Neural cell (in vitro differentiated cells): ENCODE measurements around the gene HECTD1.
"Not testable (repeated sequence)": the region's sequence is repeated elsewhere in the genome, so short reads cannot be mapped to it uniquely, and the experiment has no call there.

Experiments used
- CTCF ChIP-seq: fragments of 450-650 bp; IDR thresholded peaks from 2 replicates; pipeline ENCODE4 v1.5.1; 2014; ENCODE audit warnings: antibody characterized with exemption, mild to moderate bottlenecking, moderate library complexity; ENCODE audit not compliant: poor library complexity, severe bottlenecking
- EP300 ChIP-seq: fragments of 450-650 bp; conservative IDR thresholded peaks from 2 replicates; pipeline ENCODE4 v1.6.1; 2014; ENCODE audit warnings: antibody characterized with exemption, mild to moderate bottlenecking, moderate library complexity; ENCODE audit not compliant: poor library complexity, severe bottlenecking
- EZH2 ChIP-seq: fragments of 200-600, 300-800 bp; shearing (Covaris generic), sonication (generic); IDR thresholded peaks from 2 replicates; pipeline ENCODE4 v1.6.1; 2014; ENCODE audit warnings: antibody characterized with exemption, low read length, borderline replicate concordance, mild to moderate bottlenecking; ENCODE audit not compliant: insufficient read depth, poor library complexity, severe bottlenecking
- MXI1 ChIP-seq: fragments of 450-650 bp; conservative IDR thresholded peaks from 2 replicates; pipeline ENCODE4 v1.6.1; 2014; ENCODE audit warnings: antibody characterized with exemption, mild to moderate bottlenecking; ENCODE audit not compliant: poor library complexity, severe bottlenecking
- POLR2AphosphoS5 ChIP-seq: IDR thresholded peaks from 2 replicates; pipeline ENCODE4 v1.6.1; 2012
- RAD21 ChIP-seq: fragments of 450-650 bp; conservative IDR thresholded peaks from 2 replicates; pipeline ENCODE4 v1.6.1; 2014; ENCODE audit warnings: antibody characterized with exemption, mild to moderate bottlenecking, moderate library complexity
- REST ChIP-seq: IDR thresholded peaks from 2 replicates; pipeline ENCODE4 v1.6.1; 2012; ENCODE audit warnings: borderline replicate concordance
- SMC3 ChIP-seq: fragments of 450-650 bp; conservative IDR thresholded peaks from 2 replicates; pipeline ENCODE4 v1.6.1; 2014; ENCODE audit warnings: antibody characterized with exemption, mild to moderate bottlenecking, moderate library complexity; ENCODE audit not compliant: poor library complexity
- TAF1 ChIP-seq: IDR thresholded peaks from 2 replicates; pipeline ENCODE4 v1.6.1; 2012; ENCODE audit warnings: low read depth

- not testable (repeated sequence) for TF ChIP-seq CTCF, POLR2AphosphoS5, EZH2, RAD21, EP300, TAF1, MXI1, SMC3, REST
These were observed 34.8 kb upstream of the HECTD1 start for GRCh38 chr14:31242161-31242940.
